SK-N-SH treated with all-trans-retinoic acid at 6 μM for 48 hours (cell line): ENCODE data around the gene SULT1A3.

ENCODE experiments used
- ATAC-seq: fragments of 200-7000 bp; cut with Tn5 transposase; 3 replicates; pipeline ENCODE4 v1.9.1; 2020; ENCODE audit warnings: mild to moderate bottlenecking, moderate library complexity
- ARNTL ChIP-seq: fragments of 450-650 bp; formaldehyde crosslinking; IDR thresholded peaks from 2 replicates; pipeline ENCODE4 v1.5.0; 2020; ENCODE audit warnings: low read depth, mild to moderate bottlenecking, moderate library complexity, borderline replicate concordance
- BACH2 ChIP-seq: fragments of 250-450 bp; sonication (Bioruptor Pico); IDR thresholded peaks from 2 replicates; pipeline ENCODE4 v1.9.0; 2021; ENCODE audit warnings: mild to moderate bottlenecking, borderline replicate concordance
- CREB5 ChIP-seq: fragments of 250-450 bp; sonication (Bioruptor Pico); IDR thresholded peaks from 2 replicates; pipeline ENCODE4 v1.5.1; 2020; ENCODE audit warnings: low read depth, mild to moderate bottlenecking, moderate library complexity
- CSDC2 ChIP-seq: fragments of 250-450 bp; sonication (Bioruptor Pico); IDR thresholded peaks from 2 replicates; pipeline ENCODE4 v1.5.0; 2020; ENCODE audit warnings: mild to moderate bottlenecking, moderate library complexity
- CSRNP3 ChIP-seq: fragments of 250-450 bp; sonication (Bioruptor Pico); IDR thresholded peaks from 2 replicates; pipeline ENCODE4 v1.5.1; 2021; ENCODE audit warnings: mild to moderate bottlenecking, moderate library complexity
- ESRRG ChIP-seq: fragments of 250-450 bp; sonication (Bioruptor Pico); IDR thresholded peaks from 2 replicates; pipeline ENCODE4 v1.6.1; 2021; ENCODE audit warnings: mild to moderate bottlenecking
- GLIS3 ChIP-seq: fragments of 250-450 bp; sonication (Bioruptor Pico); IDR thresholded peaks from 2 replicates; pipeline ENCODE4 v1.5.0; 2020; ENCODE audit warnings: mild to moderate bottlenecking, moderate library complexity
- ISL1 ChIP-seq: fragments of 250-450 bp; sonication (Bioruptor Pico); IDR thresholded peaks from 2 replicates; pipeline ENCODE4 v2.1.2; 2022; ENCODE audit warnings: mild to moderate bottlenecking, moderate library complexity
- OSR1 ChIP-seq: fragments of 250-450 bp; sonication (Bioruptor Pico); IDR thresholded peaks from 2 replicates; pipeline ENCODE4 v1.8.0; 2022; ENCODE audit warnings: moderate library complexity, mild to moderate bottlenecking, inconsistent platforms
- PATZ1 ChIP-seq: fragments of 250-450 bp; sonication (Bioruptor Pico); IDR thresholded peaks from 2 replicates; pipeline ENCODE4 v1.8.0; 2020; ENCODE audit warnings: mild to moderate bottlenecking, moderate library complexity, borderline replicate concordance
- POU6F1 ChIP-seq: fragments of 250-450 bp; sonication (Bioruptor Pico); IDR thresholded peaks from 2 replicates; pipeline ENCODE4 v1.8.0; 2021; ENCODE audit warnings: low read depth, mild to moderate bottlenecking, moderate library complexity, borderline replicate concordance
- PPARA ChIP-seq: fragments of 250-450 bp; sonication (Bioruptor Pico); IDR thresholded peaks from 2 replicates; pipeline ENCODE4 v1.5.0; 2020; ENCODE audit warnings: mild to moderate bottlenecking, borderline replicate concordance
- RARB ChIP-seq: fragments of 250-450 bp; sonication (Bioruptor Pico); IDR thresholded peaks from 2 replicates; pipeline ENCODE4 v1.8.0; 2021; ENCODE audit warnings: mild to moderate bottlenecking, moderate library complexity
- SNAI2 ChIP-seq: fragments of 250-450 bp; sonication (Bioruptor Pico); IDR thresholded peaks from 2 replicates; pipeline ENCODE4 v1.5.0; 2020; ENCODE audit warnings: mild to moderate bottlenecking, moderate library complexity
- TCF4 ChIP-seq: fragments of 250-450 bp; sonication (Bioruptor Pico); IDR thresholded peaks from 2 replicates; pipeline ENCODE4 v1.8.0; 2021; ENCODE audit warnings: mild to moderate bottlenecking, moderate library complexity, borderline replicate concordance
- TOX ChIP-seq: fragments of 250-450 bp; sonication (Bioruptor Pico); IDR thresholded peaks from 2 replicates; pipeline ENCODE4 v1.8.0; 2021; ENCODE audit warnings: mild to moderate bottlenecking, moderate library complexity, borderline replicate concordance
- TSHZ2 ChIP-seq: fragments of 250-450 bp; sonication (Bioruptor Pico); IDR thresholded peaks from 2 replicates; pipeline ENCODE4 v1.5.0; 2020; ENCODE audit warnings: mild to moderate bottlenecking, moderate library complexity
- ZC3H10 ChIP-seq: fragments of 250-450 bp; sonication (Bioruptor Pico); IDR thresholded peaks from 2 replicates; pipeline ENCODE4 v1.5.1; 2021; ENCODE audit warnings: mild to moderate bottlenecking, moderate library complexity
- ZFP3 ChIP-seq: fragments of 250-450 bp; sonication (Bioruptor Pico); IDR thresholded peaks from 2 replicates; pipeline ENCODE4 v1.5.0; 2020; ENCODE audit warnings: mild to moderate bottlenecking, moderate library complexity
- ZFP30 ChIP-seq: fragments of 450-650 bp; formaldehyde crosslinking; IDR thresholded peaks from 2 replicates; pipeline ENCODE4 v1.5.0; 2022; ENCODE audit warnings: mild to moderate bottlenecking, moderate library complexity
- ZNF565 ChIP-seq: fragments of 450-650 bp; formaldehyde crosslinking; conservative IDR thresholded peaks from 2 replicates; pipeline ENCODE4 v1.5.0; 2020; ENCODE audit warnings: low read depth, mild to moderate bottlenecking, moderate library complexity
- ZNF70 ChIP-seq: fragments of 450-650 bp; formaldehyde crosslinking; IDR thresholded peaks from 2 replicates; pipeline ENCODE4 v1.5.0; 2020; ENCODE audit warnings: mild to moderate bottlenecking, moderate library complexity
- ZNF8 ChIP-seq: fragments of 450-650 bp; formaldehyde crosslinking; IDR thresholded peaks from 2 replicates; pipeline ENCODE4 v1.5.0; 2020; ENCODE audit warnings: mild to moderate bottlenecking, moderate library complexity

The SULT1A3 gene

GRCh38 chr16:30179931-30180330, 19.1 kb upstream of the SULT1A3 start:
- TF ChIP-seq ZFP30 (CRISPR knock-in tag), result no peak
- TF ChIP-seq SNAI2 (CRISPR knock-in tag), result no peak
- no peak for TF ChIP-seq RARB (CRISPR knock-in tag)
- TF ChIP-seq BACH2, result no peak
- no peak for TF ChIP-seq CSRNP3
- TF ChIP-seq PATZ1 (CRISPR knock-in tag), result no peak
- no peak for TF ChIP-seq GLIS3 (CRISPR knock-in tag)
- TF ChIP-seq ZNF8, result no peak
- no peak for TF ChIP-seq ZNF565
- no peak for TF ChIP-seq TCF4 (CRISPR knock-in tag)
- TF ChIP-seq PPARA (CRISPR knock-in tag), result no peak
- ATAC-seq, result no peak

- TF ChIP-seq BACH2 (no peak), ARNTL (CRISPR knock-in tag) (no peak), ZC3H10 (CRISPR knock-in tag) (no peak), CSDC2 (CRISPR knock-in tag) (no peak), POU6F1 (CRISPR knock-in tag) (no peak), TOX (CRISPR knock-in tag) (no peak), RARB (CRISPR knock-in tag) (no peak), ZNF70 (CRISPR knock-in tag) (no peak), OSR1 (CRISPR knock-in tag) (no peak), PPARA (CRISPR knock-in tag) (no peak), ZFP3 (CRISPR knock-in tag) (no peak), CREB5 (CRISPR knock-in tag) (no peak), CSRNP3 (no peak), GLIS3 (CRISPR knock-in tag) (no peak), ZNF565 (no peak), ZFP30 (CRISPR knock-in tag) (no peak), ISL1 (CRISPR knock-in tag) (no peak), ESRRG (CRISPR knock-in tag) (no peak), TSHZ2 (CRISPR knock-in tag) (no peak), SNAI2 (CRISPR knock-in tag) (no peak)
- TF ChIP-seq, all 23 proteins: peak for 0
- no peak for ATAC-seq
Observed at GRCh38 chr16:30180741-30181140, 18.3 kb upstream of the SULT1A3 start.
